Measurements from ENCODE around the gene MAP4K2.
A peak's percentile ranks its signal among the peaks of the same experiment; 100 is the strongest.

DNA sequence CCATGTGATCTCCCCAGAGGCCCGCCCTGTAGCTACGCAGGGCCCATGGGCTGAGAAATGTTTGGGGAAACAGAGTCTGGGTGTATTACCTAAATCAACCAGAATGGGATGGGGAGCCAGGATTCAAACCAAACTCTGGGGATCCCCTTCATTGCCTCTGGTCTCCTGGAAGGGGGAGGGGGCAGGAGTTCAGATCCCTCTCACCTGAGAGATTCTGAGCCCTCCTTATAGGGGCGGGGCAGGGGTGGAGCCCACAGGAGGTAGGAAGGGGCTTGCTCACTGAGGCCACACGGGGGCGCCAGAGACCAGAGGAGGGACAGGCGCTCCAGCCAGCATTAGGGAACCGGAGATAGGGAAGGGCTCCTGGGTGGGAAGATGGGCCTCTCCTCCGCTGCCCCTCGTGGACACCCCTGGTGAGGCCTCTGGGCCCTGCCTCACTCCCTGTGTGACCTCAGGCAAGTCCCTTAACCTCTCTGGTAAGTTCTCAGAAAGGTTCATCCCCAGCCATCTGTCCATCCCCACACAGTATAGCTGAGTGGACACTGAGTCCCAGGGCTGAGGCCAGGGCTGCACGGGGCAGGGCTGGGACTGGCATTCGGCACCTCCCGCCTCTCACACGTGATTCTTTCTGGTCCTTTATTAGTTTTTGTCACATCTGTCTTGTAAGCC lies 44.1 kb upstream of the MAP4K2 start:
- TF ChIP-seq POLR2A (IDR thresholded peaks at IDR 0.05): no peak
- TF ChIP-seq, protein P1, sequence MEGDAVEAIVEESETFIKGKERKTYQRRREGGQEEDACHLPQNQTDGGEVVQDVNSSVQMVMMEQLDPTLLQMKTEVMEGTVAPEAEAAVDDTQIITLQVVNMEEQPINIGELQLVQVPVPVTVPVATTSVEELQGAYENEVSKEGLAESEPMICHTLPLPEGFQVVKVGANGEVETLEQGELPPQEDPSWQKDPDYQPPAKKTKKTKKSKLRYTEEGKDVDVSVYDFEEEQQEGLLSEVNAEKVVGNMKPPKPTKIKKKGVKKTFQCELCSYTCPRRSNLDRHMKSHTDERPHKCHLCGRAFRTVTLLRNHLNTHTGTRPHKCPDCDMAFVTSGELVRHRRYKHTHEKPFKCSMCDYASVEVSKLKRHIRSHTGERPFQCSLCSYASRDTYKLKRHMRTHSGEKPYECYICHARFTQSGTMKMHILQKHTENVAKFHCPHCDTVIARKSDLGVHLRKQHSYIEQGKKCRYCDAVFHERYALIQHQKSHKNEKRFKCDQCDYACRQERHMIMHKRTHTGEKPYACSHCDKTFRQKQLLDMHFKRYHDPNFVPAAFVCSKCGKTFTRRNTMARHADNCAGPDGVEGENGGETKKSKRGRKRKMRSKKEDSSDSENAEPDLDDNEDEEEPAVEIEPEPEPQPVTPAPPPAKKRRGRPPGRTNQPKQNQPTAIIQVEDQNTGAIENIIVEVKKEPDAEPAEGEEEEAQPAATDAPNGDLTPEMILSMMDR (IDR thresholded peaks at IDR 0.05): peak; percentile 90 to 99 (median 98)
